ENCODE data around the gene CALN1. TPM values are rescaled to one million over a fixed set of nuclear protein-coding genes. Genes with fewer than 3 reads are reported as not detected.

Gene CALN1
- polyA plus RNA-seq, 1 donor from 2014 or later: 7.8 TPM

GRCh38 chr7:71867626-71868025, 544.5 kb downstream of the CALN1 start:
- Histone ChIP-seq H3K9ac (ENCODE audit: low read length) (no peak overlapping the region), H3K36me3 (ENCODE audit: insufficient read depth, low read length) (no peaks in the 10 kb centered on the region), H3K27ac (ENCODE audit: low read length) (no peak overlapping the region), H3K27me3 (ENCODE audit: insufficient read depth, low read depth, low read length) (no peaks in the 10 kb centered on the region), H2AFZ (ENCODE audit: low read depth, low read length) (no peak overlapping the region), H3K9me2 (ENCODE audit: insufficient read depth, low read length) (no peaks in the 10 kb centered on the region), H3K4me2 (ENCODE audit: low read length) (no peak overlapping the region), H3K79me2 (replicated peaks; ENCODE audit: insufficient read depth, low read length) (no peaks in the 10 kb centered on the region), H3F3A (ENCODE audit: insufficient read depth, low read length, poor library complexity, severe bottlenecking) (no peaks in the 10 kb centered on the region), H3K4me3 (ENCODE audit: low read length) (no peak overlapping the region), H3K9me3 (ENCODE audit: low read length) (no peaks in the 10 kb centered on the region), H4K20me1 (ENCODE audit: insufficient read depth) (no peaks in the 10 kb centered on the region)
- TF ChIP-seq POLR2AphosphoS5 (IDR thresholded peaks at IDR 0.05) (no peak), REST (IDR thresholded peaks at IDR 0.05; ENCODE audit: borderline replicate concordance) (no peak), EP300 (conservative IDR thresholded peaks at IDR 0.05; ENCODE audit: poor library complexity, severe bottlenecking) (no peak), MXI1 (conservative IDR thresholded peaks at IDR 0.05; ENCODE audit: poor library complexity, severe bottlenecking) (no peak), SMC3 (conservative IDR thresholded peaks at IDR 0.05; ENCODE audit: poor library complexity) (no peak), RAD21 (conservative IDR thresholded peaks at IDR 0.05) (no peak), TAF1 (IDR thresholded peaks at IDR 0.05; ENCODE audit: low read depth) (no peak), EZH2 (IDR thresholded peaks at IDR 0.05; ENCODE audit: borderline replicate concordance, insufficient read depth, low read length, poor library complexity, severe bottlenecking) (no peak), CTCF (IDR thresholded peaks at IDR 0.05; ENCODE audit: poor library complexity, severe bottlenecking) (no peak)

- no peak overlapping the region for H3K4me3 ChIP-seq (ENCODE audit: low read length)
- H3K9me3 ChIP-seq (ENCODE audit: low read length): no peaks in the 10 kb centered on the region
- no peaks in the 10 kb centered on the region for H3F3A ChIP-seq (ENCODE audit: insufficient read depth, low read length, poor library complexity, severe bottlenecking)
- no peaks in the 10 kb centered on the region for H3K79me2 ChIP-seq (replicated peaks; ENCODE audit: insufficient read depth, low read length)
- H3K36me3 ChIP-seq (ENCODE audit: insufficient read depth, low read length): no peaks in the 10 kb centered on the region
- H4K20me1 ChIP-seq (ENCODE audit: insufficient read depth): no peaks in the 10 kb centered on the region
- H3K9ac ChIP-seq (ENCODE audit: low read length): no peak overlapping the region
- no peak overlapping the region for H3K27ac ChIP-seq (ENCODE audit: low read length)
- no peak overlapping the region for H3K4me2 ChIP-seq (ENCODE audit: low read length)
- H3K9me2 ChIP-seq (ENCODE audit: insufficient read depth, low read length): no peaks in the 10 kb centered on the region
- TF ChIP-seq RAD21 (conservative IDR thresholded peaks at IDR 0.05): no peak
- no peak for TF ChIP-seq TAF1 (IDR thresholded peaks at IDR 0.05; ENCODE audit: low read depth)
- TF ChIP-seq POLR2AphosphoS5 (IDR thresholded peaks at IDR 0.05): no peak
- no peak for TF ChIP-seq EZH2 (IDR thresholded peaks at IDR 0.05; ENCODE audit: borderline replicate concordance, insufficient read depth, low read length, poor library complexity, severe bottlenecking)
- TF ChIP-seq MXI1 (conservative IDR thresholded peaks at IDR 0.05; ENCODE audit: poor library complexity, severe bottlenecking): no peak
- TF ChIP-seq CTCF (IDR thresholded peaks at IDR 0.05; ENCODE audit: poor library complexity, severe bottlenecking): no peak
- no peak for TF ChIP-seq EP300 (conservative IDR thresholded peaks at IDR 0.05; ENCODE audit: poor library complexity, severe bottlenecking)
- TF ChIP-seq REST (IDR thresholded peaks at IDR 0.05; ENCODE audit: borderline replicate concordance): no peak
- no peak for TF ChIP-seq SMC3 (conservative IDR thresholded peaks at IDR 0.05; ENCODE audit: poor library complexity)
- H2AFZ ChIP-seq (ENCODE audit: low read depth, low read length): no peak overlapping the region
- H3K27me3 ChIP-seq (ENCODE audit: insufficient read depth, low read depth, low read length): no peaks in the 10 kb centered on the region
These were observed 547.0 kb downstream of the CALN1 start for GRCh38 chr7:71865172-71865571.

All from neural cell (in vitro differentiated cells).